ENCODE results near the gene ST6GALNAC6.

The ST6GALNAC6 gene

DNA sequence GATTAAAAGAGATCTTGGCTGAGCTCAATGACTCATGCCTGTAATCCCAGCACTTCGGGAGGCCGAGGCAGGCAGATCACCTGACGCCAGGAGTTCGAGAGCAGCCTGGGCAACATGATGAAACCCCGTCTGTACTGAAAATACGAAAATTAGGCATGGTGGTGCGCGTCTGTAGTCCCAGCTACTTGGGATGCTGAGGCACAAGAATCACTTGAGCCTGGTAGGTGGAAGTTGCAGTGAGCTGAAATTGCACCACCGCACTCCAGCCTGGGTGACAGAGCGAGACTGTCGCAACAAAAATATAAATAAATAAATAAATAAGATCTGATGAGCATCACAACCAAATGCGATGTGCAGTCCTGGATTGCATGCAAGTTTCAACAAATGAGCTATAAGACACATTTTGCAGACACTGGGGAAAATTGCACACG lies 36.2 kb downstream of the ST6GALNAC6 start:
- in situ Hi-C loops (cut with HindIII; ENCODE audit: low sequenced_read_pairs) = loop anchor here (25.0 kb wide), 1 partner anchor 101 kb away; no protein-coding TSS in a partner anchor

GRCh38 chr9:127862075-127863011 lies 37.1 kb downstream of the ST6GALNAC6 start:
- in situ Hi-C loops (cut with HindIII; ENCODE audit: low sequenced_read_pairs) = loop anchor here (25.0 kb wide), 1 partner anchor 100 kb away; no protein-coding TSS in a partner anchor

DNA sequence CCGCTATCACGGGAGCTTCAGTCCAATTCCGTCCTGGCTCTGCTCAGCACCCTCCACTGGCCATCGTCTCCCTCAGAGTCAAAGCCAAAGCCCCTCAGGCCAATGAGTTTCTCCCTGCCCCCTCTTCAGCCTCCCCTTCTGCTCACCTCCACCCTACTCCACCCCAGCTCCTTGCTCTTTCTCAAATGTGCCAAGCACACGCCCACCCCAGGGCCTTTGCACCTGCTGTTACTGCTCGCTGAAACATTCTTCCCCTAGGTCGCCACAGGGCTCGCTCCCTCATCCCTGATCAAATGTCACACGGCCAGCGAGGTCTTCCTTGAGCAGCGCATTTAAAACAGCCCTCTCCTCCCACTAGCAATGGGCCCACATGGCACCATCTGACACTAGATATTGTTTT lies 38.6 kb downstream of the ST6GALNAC6 start:
- in situ Hi-C loops (cut with HindIII; ENCODE audit: low sequenced_read_pairs) = loop anchor here (25.0 kb wide), 1 partner anchor 98 kb away; no protein-coding TSS in a partner anchor

DNA sequence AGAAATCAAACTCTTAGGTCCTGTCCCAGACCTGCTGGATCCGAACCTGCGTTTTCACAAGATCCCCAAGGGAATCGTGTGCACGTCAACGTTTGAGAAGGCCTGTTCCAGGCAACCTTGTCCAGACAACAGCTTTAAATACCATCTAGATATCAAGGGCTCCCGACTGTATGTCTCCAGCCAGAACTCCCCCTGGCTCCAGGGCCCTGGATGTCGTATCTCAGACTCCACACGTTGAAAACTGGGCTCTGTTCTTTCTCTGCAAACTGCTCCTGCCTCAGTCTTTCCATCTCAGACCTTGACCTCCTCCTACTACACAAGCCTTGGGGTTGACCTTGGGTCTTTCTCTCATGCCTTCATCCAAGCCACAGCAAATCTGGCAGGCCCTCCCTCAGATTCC lies 39.1 kb downstream of the ST6GALNAC6 start:
- in situ Hi-C loops (cut with HindIII; ENCODE audit: low sequenced_read_pairs) = loop anchor here (25.0 kb wide), 1 partner anchor 98 kb away; no protein-coding TSS in a partner anchor

- in situ Hi-C loops (cut with HindIII; ENCODE audit: low sequenced_read_pairs) = loop anchor here (25.0 kb wide), 1 partner anchor 96 kb away; no protein-coding TSS in a partner anchor
Measured at GRCh38 chr9:127858041-127858512, 41.3 kb downstream of the ST6GALNAC6 start.

GRCh38 chr9:127857278-127857677 lies 42.1 kb downstream of the ST6GALNAC6 start:
- in situ Hi-C loops (cut with HindIII; ENCODE audit: low sequenced_read_pairs) = loop anchor here (25.0 kb wide), 1 partner anchor 95 kb away; no protein-coding TSS in a partner anchor

DNA sequence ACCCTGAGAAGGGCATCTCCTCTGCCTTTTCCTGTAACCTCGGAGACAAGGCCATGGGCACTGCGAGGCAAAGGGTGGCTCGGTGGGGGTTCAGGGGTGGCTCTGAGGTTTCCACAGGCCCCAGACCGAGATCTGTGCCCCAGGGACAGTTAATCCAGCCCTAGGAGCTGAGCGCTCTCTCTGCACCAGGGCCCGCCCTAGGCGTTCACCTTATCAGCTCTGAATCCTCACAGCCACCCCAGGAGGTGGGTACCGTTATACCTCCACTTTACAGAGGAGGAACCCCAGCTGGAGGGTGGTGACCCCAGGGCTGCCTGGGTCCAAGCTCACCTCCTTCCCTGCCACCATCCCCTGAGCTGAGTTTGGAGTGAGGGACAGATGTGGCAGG lies 42.7 kb downstream of the ST6GALNAC6 start:
- in situ Hi-C loops (cut with HindIII; ENCODE audit: low sequenced_read_pairs) = loop anchor here (25.0 kb wide), 1 partner anchor 94 kb away; no protein-coding TSS in a partner anchor

- in situ Hi-C loops (cut with HindIII; ENCODE audit: low sequenced_read_pairs) = loop anchor here (25.0 kb wide), 1 partner anchor 94 kb away; no protein-coding TSS in a partner anchor
Measured at GRCh38 chr9:127856094-127856728, 43.2 kb downstream of the ST6GALNAC6 start.

GRCh38 chr9:127855522-127855921 lies 43.9 kb downstream of the ST6GALNAC6 start:
- in situ Hi-C loops (cut with HindIII; ENCODE audit: low sequenced_read_pairs) = loop anchor here (25.0 kb wide), 1 partner anchor 93 kb away; no protein-coding TSS in a partner anchor

GRCh38 chr9:127854960-127855359 lies 44.4 kb downstream of the ST6GALNAC6 start:
- in situ Hi-C loops (cut with HindIII; ENCODE audit: low sequenced_read_pairs) = loop anchor here (25.0 kb wide), 1 partner anchor 93 kb away; no protein-coding TSS in a partner anchor

GRCh38 chr9:127854184-127854806 lies 45.1 kb downstream of the ST6GALNAC6 start, which contains the start of gene ENG:
Gene ENG, minus strand, starts transcription at chr9:127854658. Its CDS starts 303 bp downstream, at chr9:127854355.
- in situ Hi-C loops (cut with HindIII; ENCODE audit: low sequenced_read_pairs) = loop anchor here (25.0 kb wide), 1 partner anchor 92 kb away; no protein-coding TSS in a partner anchor

DNA sequence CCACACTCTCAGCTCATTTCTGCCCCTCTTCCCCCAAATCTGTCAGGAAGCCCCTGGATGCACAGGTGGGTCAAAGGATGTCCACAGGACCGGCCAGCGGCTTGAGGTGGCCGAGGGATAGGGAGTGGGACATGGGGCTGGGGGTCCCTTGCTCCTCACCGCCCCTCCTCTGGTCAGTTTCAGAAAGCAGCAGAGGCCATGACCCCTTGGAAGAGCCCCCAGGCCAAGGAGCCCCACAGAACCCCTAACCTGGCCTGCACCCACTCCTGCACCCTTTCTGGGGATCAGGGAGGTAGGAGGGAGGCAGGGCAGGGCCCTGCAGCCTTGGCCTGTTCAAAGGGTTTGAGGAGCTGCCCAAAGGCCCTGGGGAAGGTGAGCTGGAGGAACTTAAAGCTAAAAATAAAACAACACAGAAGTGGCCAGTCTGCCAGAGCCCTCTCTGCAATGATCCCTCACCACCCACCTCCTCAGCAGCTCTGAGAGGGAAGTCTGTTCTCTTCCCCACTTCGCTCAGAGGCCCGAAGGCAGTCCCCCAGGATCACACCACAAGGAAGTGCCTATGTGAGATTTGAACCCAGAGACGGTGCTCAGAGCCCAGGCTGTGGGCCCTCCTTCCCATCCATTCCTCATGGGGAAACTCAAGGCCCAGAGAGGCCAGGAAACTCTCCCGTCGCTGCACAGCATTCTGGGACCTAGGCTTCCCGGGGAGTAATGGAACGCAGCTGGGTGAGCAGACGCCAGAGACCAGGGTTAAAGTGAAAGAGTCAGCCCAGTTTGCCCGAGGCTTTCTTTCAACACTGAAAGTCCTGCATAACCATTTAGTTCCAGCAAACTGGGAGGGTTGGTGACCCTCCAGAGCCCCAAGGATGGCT lies 45.9 kb downstream of the ST6GALNAC6 start:
- in situ Hi-C loops (cut with HindIII; ENCODE audit: low sequenced_read_pairs) = loop anchor here (25.0 kb wide), 1 partner anchor 91 kb away; no protein-coding TSS in a partner anchor

GRCh38 chr9:127852829-127853228 lies 46.6 kb downstream of the ST6GALNAC6 start:
- in situ Hi-C loops (cut with HindIII; ENCODE audit: low sequenced_read_pairs) = loop anchor here (25.0 kb wide), 1 partner anchor 91 kb away; no protein-coding TSS in a partner anchor

DNA sequence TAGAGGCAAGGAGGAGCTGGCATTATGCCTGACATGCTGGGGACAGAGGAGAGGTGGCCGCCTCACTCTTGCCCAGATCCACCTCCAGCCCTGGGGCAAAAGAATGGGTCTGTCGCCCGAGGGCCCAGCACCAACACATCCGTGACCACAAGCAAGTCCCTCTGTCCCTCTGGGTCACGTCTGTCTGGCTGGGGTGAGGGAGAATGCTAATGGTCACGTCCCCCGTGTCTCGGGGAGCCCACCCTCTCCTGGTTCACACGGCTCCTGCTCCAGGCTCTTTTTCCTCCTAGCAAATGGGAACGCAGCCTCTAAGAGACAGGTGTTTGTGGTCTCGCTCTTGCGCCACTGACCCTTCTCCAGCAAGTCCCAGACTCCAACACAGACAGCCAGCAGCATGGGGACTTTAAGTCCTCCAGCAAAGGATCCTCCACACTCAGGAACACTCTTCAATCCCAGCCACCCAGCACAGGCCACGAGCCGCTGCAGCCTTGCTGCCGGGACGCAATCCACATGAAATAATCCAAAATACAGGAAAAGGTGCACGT lies 49.0 kb downstream of the ST6GALNAC6 start:
- in situ Hi-C loops (cut with HindIII; ENCODE audit: low sequenced_read_pairs) = loop anchor here (25.0 kb wide), 1 partner anchor 88 kb away; no protein-coding TSS in a partner anchor

DNA sequence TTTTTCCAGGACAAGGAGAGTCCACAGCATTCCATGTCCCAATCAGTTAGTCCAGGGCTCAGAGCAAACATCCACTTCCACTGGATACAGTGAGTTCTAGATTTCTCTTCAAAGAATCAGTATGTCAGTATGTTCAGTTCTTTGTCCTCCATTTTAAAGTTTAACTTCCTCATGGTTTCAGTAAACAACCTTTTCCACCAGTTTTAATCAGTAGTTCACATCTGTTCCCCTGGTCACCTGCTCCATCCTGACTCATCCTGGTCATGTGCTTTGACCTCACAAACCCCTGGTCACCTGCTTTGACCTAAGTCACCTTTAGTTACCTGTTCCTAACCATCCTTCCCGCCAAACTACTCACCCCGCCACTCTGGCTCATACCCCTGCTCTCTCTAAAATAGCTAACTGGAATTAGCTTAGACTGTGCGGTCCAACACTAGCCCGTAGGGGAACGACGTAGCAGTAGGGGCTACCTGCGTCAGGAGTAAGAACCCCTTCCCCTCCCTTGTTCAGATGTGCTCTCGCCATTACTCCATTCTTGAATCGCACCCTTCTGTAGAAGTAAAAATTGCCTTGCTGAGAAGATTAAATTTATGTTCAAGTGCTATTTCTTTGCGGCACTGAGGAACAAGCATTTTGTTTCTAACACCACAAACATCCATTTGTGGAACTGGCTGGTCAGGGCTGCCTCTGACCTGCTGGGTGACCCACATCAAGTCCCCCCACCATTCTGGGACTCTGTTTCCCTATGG lies 50.5 kb downstream of the ST6GALNAC6 start:
- in situ Hi-C loops (cut with HindIII; ENCODE audit: low sequenced_read_pairs) = no loop called here

- in situ Hi-C loops (cut with HindIII; ENCODE audit: low sequenced_read_pairs) = no loop called here
Measured at GRCh38 chr9:127847833-127848755, 51.3 kb downstream of the ST6GALNAC6 start.

- in situ Hi-C loops (cut with HindIII; ENCODE audit: low sequenced_read_pairs) = no loop called here
Measured at GRCh38 chr9:127847178-127847510, 52.3 kb downstream of the ST6GALNAC6 start.
